ENCODE measurements around the gene CLDN14.

DNA sequence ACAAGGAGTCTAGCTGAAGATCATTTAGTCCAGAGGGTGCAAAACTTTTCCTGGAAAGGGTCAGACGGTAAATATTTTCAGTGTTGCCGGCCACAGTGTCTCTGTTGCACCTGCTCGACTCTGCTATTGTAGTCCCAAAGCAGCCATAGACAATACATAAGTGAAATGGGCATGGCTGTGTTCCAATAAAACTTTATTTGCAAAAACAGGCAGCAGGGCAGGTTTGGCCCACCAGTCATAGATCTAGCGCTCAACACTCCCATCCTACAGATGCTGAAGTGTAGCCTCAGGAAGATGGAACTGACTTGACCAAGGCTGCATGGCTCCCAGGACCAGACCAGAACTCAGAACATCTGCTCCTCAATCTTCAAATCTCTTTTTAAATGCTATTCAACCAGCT, 46.2 kb upstream of the CLDN14 start:
- no peak for TF ChIP-seq CTCF (conservative IDR thresholded peaks at IDR 0.05; ENCODE audit: low read depth, low read length)
- no peak for TF ChIP-seq EZH2 (IDR thresholded peaks at IDR 0.05; ENCODE audit: low read length, unreplicated experiment)
